Mesodermal cell (in vitro differentiated cells): Measurements from ENCODE around the gene SNTG2.

Source experiments
- H3K27ac ChIP-seq: 2 replicates; pipeline ENCODE4 v1.7.0; 2013; ENCODE audit warnings: mild to moderate bottlenecking, low read depth, low read length, moderate library complexity; ENCODE audit not compliant: severe bottlenecking
- H3K36me3 ChIP-seq: 2 replicates; pipeline ENCODE4 v1.7.1; 2013; ENCODE audit warnings: mild to moderate bottlenecking, low read length, moderate library complexity; ENCODE audit not compliant: control insufficient read depth, insufficient read depth
- H3K4me1 ChIP-seq: one replicate; pipeline ENCODE4 v1.7.1; 2013; ENCODE audit warnings: mild to moderate bottlenecking, low read length; ENCODE audit not compliant: insufficient read depth, control insufficient read depth, poor library complexity, severe bottlenecking
- H3K4me3 ChIP-seq: 2 replicates; pipeline ENCODE4 v1.7.0; 2013; ENCODE audit warnings: low read length, control low read depth, mild to moderate bottlenecking; ENCODE audit not compliant: insufficient read depth, poor library complexity, severe bottlenecking; ENCODE audit errors: extremely low read depth
- H3K9me3 ChIP-seq: 2 replicates; pipeline ENCODE4 v1.7.1; 2013; ENCODE audit warnings: mild to moderate bottlenecking, low read length, moderate library complexity; ENCODE audit not compliant: control insufficient read depth
- WGBS, 2 experiments: methylation state at CpG; one replicate each; pipeline ENCODE4 v1.1.5; 2013; ENCODE audit warnings: missing lambda C conversion rate in 2 of 2; ENCODE audit not compliant: insufficient coverage in 2 of 2; 5-methylcytosine and 5-hydroxymethylcytosine counted together

SNTG2 gene

GRCh38 chr2:1313240-1313924, 362.7 kb downstream of the SNTG2 start:
- WGBS, 2 experiments = 89 to 92% methylated on average over 11 to 12 of the region's 13 CpGs
- Histone ChIP-seq H3K4me3 (no peak overlapping the region), H3K9me3 (no peaks in the 10 kb centered on the region), H3K27ac (no peak overlapping the region), H3K4me1 (no peaks in the 10 kb centered on the region), H3K36me3 (no peaks in the 10 kb centered on the region)

GRCh38 chr2:1314254-1314653, 363.6 kb downstream of the SNTG2 start:
- Histone ChIP-seq H3K9me3 (no peaks in the 10 kb centered on the region), H3K27ac (no peak overlapping the region), H3K4me3 (no peak overlapping the region), H3K4me1 (no peaks in the 10 kb centered on the region), H3K36me3 (no peaks in the 10 kb centered on the region)
- WGBS, 2 experiments = 88 to 91% methylated on average over 4 to 5 of the region's 6 CpGs

- Histone ChIP-seq H3K27ac (no peak overlapping the region), H3K4me3 (no peak overlapping the region), H3K36me3 (no peaks in the 10 kb centered on the region), H3K9me3 (no peaks in the 10 kb centered on the region), H3K4me1 (no peaks in the 10 kb centered on the region)
- 80 to 91% methylated on average over 13 to 15 of the region's 19 CpGs for WGBS, 2 experiments
Observed at GRCh38 chr2:1318366-1319009, 367.8 kb downstream of the SNTG2 start.

- Histone ChIP-seq H3K9me3 (no peaks in the 10 kb centered on the region), H3K4me3 (no peak overlapping the region), H3K27ac (no peak overlapping the region), H3K4me1 (no peaks in the 10 kb centered on the region), H3K36me3 (no peaks in the 10 kb centered on the region)
- 77 to 100% methylated on average over 4 of the region's 7 CpGs for WGBS, 2 experiments
Observed at GRCh38 chr2:1319393-1319792, 368.7 kb downstream of the SNTG2 start.

- H3K36me3 ChIP-seq = no peaks in the 10 kb centered on the region
- H3K4me1 ChIP-seq = no peaks in the 10 kb centered on the region
- H3K9me3 ChIP-seq = no peaks in the 10 kb centered on the region
- no peak overlapping the region for H3K27ac ChIP-seq
- no peak overlapping the region for H3K4me3 ChIP-seq
- WGBS, 2 experiments = 88 to 93% methylated on average over 9 of the region's 9 CpGs
Observed at GRCh38 chr2:1321321-1321720, 370.7 kb downstream of the SNTG2 start.

- 83 to 92% methylated on average over 1 to 2 of the region's 2 CpGs for WGBS, 2 experiments
- H3K9me3 ChIP-seq = no peaks in the 10 kb centered on the region
Observed at GRCh38 chr2:1324884-1325283, 374.2 kb downstream of the SNTG2 start.

GRCh38 chr2:1328684-1329083, 378.0 kb downstream of the SNTG2 start:
- Histone ChIP-seq H3K27ac (no peak overlapping the region), H3K9me3 (no peaks in the 10 kb centered on the region), H3K4me3 (no peak overlapping the region), H3K4me1 (no peaks in the 10 kb centered on the region), H3K36me3 (no peaks in the 10 kb centered on the region)
- WGBS, 2 experiments = 81 to 86% methylated on average over 4 to 5 of the region's 5 CpGs

More at GRCh38 chr2:1324884-1325283, 374.2 kb downstream of the SNTG2 start:
- Histone ChIP-seq H3K4me3 (no peak overlapping the region), H3K4me1 (no peaks in the 10 kb centered on the region), H3K27ac (no peak overlapping the region), H3K36me3 (no peaks in the 10 kb centered on the region)

GRCh38 chr2:1339388-1340140, 388.9 kb downstream of the SNTG2 start:
- H3K9me3 ChIP-seq = no peaks in the 10 kb centered on the region
- no peak overlapping the region for H3K27ac ChIP-seq
- no peak overlapping the region for H3K4me3 ChIP-seq
- 68 to 74% methylated on average over 7 to 8 of the region's 10 CpGs for WGBS, 2 experiments
- H3K36me3 ChIP-seq = no peaks in the 10 kb centered on the region
- H3K4me1 ChIP-seq = no peaks in the 10 kb centered on the region

- Histone ChIP-seq H3K4me3 (no peak overlapping the region), H3K27ac (no peak overlapping the region), H3K4me1 (no peaks in the 10 kb centered on the region), H3K36me3 (no peaks in the 10 kb centered on the region), H3K9me3 (no peaks in the 10 kb centered on the region)
- 83% methylated on average over 3 of the region's 5 CpGs; no CpG with 5 or more reads in 1 of the 2 experiments for WGBS, 2 experiments
Observed at GRCh38 chr2:1340141-1340512, 389.5 kb downstream of the SNTG2 start.

GRCh38 chr2:1341404-1342120, 390.9 kb downstream of the SNTG2 start:
- no peaks in the 10 kb centered on the region for H3K9me3 ChIP-seq
- no peaks in the 10 kb centered on the region for H3K4me1 ChIP-seq
- 59 to 66% methylated on average over 3 of the region's 4 CpGs for WGBS, 2 experiments
- H3K4me3 ChIP-seq = no peak overlapping the region
- H3K27ac ChIP-seq = no peak overlapping the region
- H3K36me3 ChIP-seq = no peaks in the 10 kb centered on the region
